ENCODE measurements around the gene CHD9.
"Not testable (repeated sequence)": the region's sequence is repeated elsewhere in the genome, so short reads cannot be mapped to it uniquely, and the experiment has no call there.

The CHD9 gene

GRCh38 chr16:53261276-53261675, 206.5 kb downstream of the CHD9 start:
- no peak overlapping the region for H3K4me2 ChIP-seq (ENCODE audit: low read depth, low read length, poor library complexity, severe bottlenecking)
- H3K4me1 ChIP-seq (ENCODE audit: insufficient read depth, low read length, poor library complexity, severe bottlenecking), result no peaks in the 10 kb centered on the region
- H3F3A ChIP-seq (ENCODE audit: low read depth), result no peaks in the 10 kb centered on the region
- H3K9me3 ChIP-seq (ENCODE audit: insufficient read depth, low read depth, low read length), result no peaks in the 10 kb centered on the region
- H3K4me3 ChIP-seq (ENCODE audit: low read length, poor library complexity, severe bottlenecking), result no peak overlapping the region
- no peaks in the 10 kb centered on the region for H4K20me1 ChIP-seq (ENCODE audit: insufficient read depth, low read length, poor library complexity, severe bottlenecking)
- no peaks in the 10 kb centered on the region for H3K9me2 ChIP-seq (replicated peaks; ENCODE audit: low read depth, low read length)
- no peak overlapping the region for H3K9ac ChIP-seq (ENCODE audit: low read depth, low read length, poor library complexity, severe bottlenecking)
- TF ChIP-seq, protein P1, sequence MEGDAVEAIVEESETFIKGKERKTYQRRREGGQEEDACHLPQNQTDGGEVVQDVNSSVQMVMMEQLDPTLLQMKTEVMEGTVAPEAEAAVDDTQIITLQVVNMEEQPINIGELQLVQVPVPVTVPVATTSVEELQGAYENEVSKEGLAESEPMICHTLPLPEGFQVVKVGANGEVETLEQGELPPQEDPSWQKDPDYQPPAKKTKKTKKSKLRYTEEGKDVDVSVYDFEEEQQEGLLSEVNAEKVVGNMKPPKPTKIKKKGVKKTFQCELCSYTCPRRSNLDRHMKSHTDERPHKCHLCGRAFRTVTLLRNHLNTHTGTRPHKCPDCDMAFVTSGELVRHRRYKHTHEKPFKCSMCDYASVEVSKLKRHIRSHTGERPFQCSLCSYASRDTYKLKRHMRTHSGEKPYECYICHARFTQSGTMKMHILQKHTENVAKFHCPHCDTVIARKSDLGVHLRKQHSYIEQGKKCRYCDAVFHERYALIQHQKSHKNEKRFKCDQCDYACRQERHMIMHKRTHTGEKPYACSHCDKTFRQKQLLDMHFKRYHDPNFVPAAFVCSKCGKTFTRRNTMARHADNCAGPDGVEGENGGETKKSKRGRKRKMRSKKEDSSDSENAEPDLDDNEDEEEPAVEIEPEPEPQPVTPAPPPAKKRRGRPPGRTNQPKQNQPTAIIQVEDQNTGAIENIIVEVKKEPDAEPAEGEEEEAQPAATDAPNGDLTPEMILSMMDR (conservative IDR thresholded peaks at IDR 0.05; ENCODE audit: low read length), result no peak
- no peak for TF ChIP-seq EZH2phosphoT487 (IDR thresholded peaks at IDR 0.05; ENCODE audit: borderline replicate concordance)
- H3K79me2 ChIP-seq (ENCODE audit: insufficient read depth, low read length), result no peaks in the 10 kb centered on the region
- H2AFZ ChIP-seq (ENCODE audit: low read length), result no peak overlapping the region
- H3K27me3 ChIP-seq (ENCODE audit: insufficient read depth, low read length, poor library complexity, severe bottlenecking), result no peaks in the 10 kb centered on the region
- H3K36me3 ChIP-seq (ENCODE audit: insufficient read depth, low read length), result peaks cover 78% of the 10 kb centered on the region

DNA sequence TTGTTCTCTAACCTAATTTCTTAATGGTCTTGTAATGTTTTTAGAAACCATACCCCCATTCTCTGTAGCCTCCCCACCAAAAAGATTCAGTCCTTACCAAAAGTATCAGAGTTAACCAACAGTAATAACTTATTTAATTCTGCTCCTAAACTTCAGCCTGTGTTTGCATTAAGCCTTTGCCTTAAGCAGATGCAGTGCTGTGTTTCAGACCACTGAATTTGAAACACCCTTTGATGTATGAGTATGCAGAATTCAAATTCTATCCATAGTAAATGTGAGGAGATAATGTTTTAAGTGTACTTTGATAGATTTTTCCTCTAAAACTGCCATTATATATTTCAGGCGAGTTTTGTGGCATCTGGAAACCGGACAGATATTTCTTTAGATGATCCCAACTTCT, 207.9 kb downstream of the CHD9 start:
- no peak for TF ChIP-seq EZH2phosphoT487 (IDR thresholded peaks at IDR 0.05; ENCODE audit: borderline replicate concordance)
- TF ChIP-seq, protein P1 (conservative IDR thresholded peaks at IDR 0.05; ENCODE audit: low read length), result no peak
- Histone ChIP-seq H3K4me3 (ENCODE audit: low read length, poor library complexity, severe bottlenecking) (no peak overlapping the region), H3K9ac (ENCODE audit: low read depth, low read length, poor library complexity, severe bottlenecking) (no peak overlapping the region), H3K36me3 (ENCODE audit: insufficient read depth, low read length) (peaks cover 77% of the 10 kb centered on the region), H3K27me3 (ENCODE audit: insufficient read depth, low read length, poor library complexity, severe bottlenecking) (no peaks in the 10 kb centered on the region), H3K4me2 (ENCODE audit: low read depth, low read length, poor library complexity, severe bottlenecking) (no peak overlapping the region), H3F3A (ENCODE audit: low read depth) (no peaks in the 10 kb centered on the region), H4K20me1 (ENCODE audit: insufficient read depth, low read length, poor library complexity, severe bottlenecking) (no peaks in the 10 kb centered on the region), H3K4me1 (ENCODE audit: insufficient read depth, low read length, poor library complexity, severe bottlenecking) (no peaks in the 10 kb centered on the region), H3K9me2 (replicated peaks; ENCODE audit: low read depth, low read length) (no peaks in the 10 kb centered on the region), H3K9me3 (ENCODE audit: insufficient read depth, low read depth, low read length) (no peaks in the 10 kb centered on the region), H3K79me2 (ENCODE audit: insufficient read depth, low read length) (no peaks in the 10 kb centered on the region), H2AFZ (ENCODE audit: low read length) (no peak overlapping the region)

GRCh38 chr16:53266156-53266555, 211.4 kb downstream of the CHD9 start:
- no peak overlapping the region for H3K4me3 ChIP-seq (ENCODE audit: low read length, poor library complexity, severe bottlenecking)
- no peaks in the 10 kb centered on the region for H4K20me1 ChIP-seq (ENCODE audit: insufficient read depth, low read length, poor library complexity, severe bottlenecking)
- no peak for TF ChIP-seq EZH2phosphoT487 (IDR thresholded peaks at IDR 0.05; ENCODE audit: borderline replicate concordance)
- TF ChIP-seq, protein P1 (conservative IDR thresholded peaks at IDR 0.05; ENCODE audit: low read length), result no peak
- no peaks in the 10 kb centered on the region for H3F3A ChIP-seq (ENCODE audit: low read depth)
- peaks cover 80% of the 10 kb centered on the region for H3K36me3 ChIP-seq (ENCODE audit: insufficient read depth, low read length)
- no peak overlapping the region for H3K9ac ChIP-seq (ENCODE audit: low read depth, low read length, poor library complexity, severe bottlenecking)
- no peaks in the 10 kb centered on the region for H3K4me1 ChIP-seq (ENCODE audit: insufficient read depth, low read length, poor library complexity, severe bottlenecking)
- H2AFZ ChIP-seq (ENCODE audit: low read length), result no peak overlapping the region
- no peaks in the 10 kb centered on the region for H3K9me2 ChIP-seq (replicated peaks; ENCODE audit: low read depth, low read length)
- H3K9me3 ChIP-seq (ENCODE audit: insufficient read depth, low read depth, low read length), result no peaks in the 10 kb centered on the region
- no peak overlapping the region for H3K4me2 ChIP-seq (ENCODE audit: low read depth, low read length, poor library complexity, severe bottlenecking)
- H3K27me3 ChIP-seq (ENCODE audit: insufficient read depth, low read length, poor library complexity, severe bottlenecking), result no peaks in the 10 kb centered on the region
- H3K79me2 ChIP-seq (ENCODE audit: insufficient read depth, low read length), result no peaks in the 10 kb centered on the region

- H3K9me3 ChIP-seq (ENCODE audit: insufficient read depth, low read depth, low read length); H3K4me2 ChIP-seq (ENCODE audit: low read depth, low read length, poor library complexity, severe bottlenecking); H3F3A ChIP-seq (ENCODE audit: low read depth); H3K79me2 ChIP-seq (ENCODE audit: insufficient read depth, low read length); H4K20me1 ChIP-seq (ENCODE audit: insufficient read depth, low read length, poor library complexity, severe bottlenecking); H3K4me3 ChIP-seq (ENCODE audit: low read length, poor library complexity, severe bottlenecking); H3K4me1 ChIP-seq (ENCODE audit: insufficient read depth, low read length, poor library complexity, severe bottlenecking); H2AFZ ChIP-seq (ENCODE audit: low read length); H3K27me3 ChIP-seq (ENCODE audit: insufficient read depth, low read length, poor library complexity, severe bottlenecking); H3K9ac ChIP-seq (ENCODE audit: low read depth, low read length, poor library complexity, severe bottlenecking); H3K9me2 ChIP-seq (replicated peaks; ENCODE audit: low read depth, low read length): not testable (repeated sequence)
- peaks cover 75% of the 10 kb centered on the region for H3K36me3 ChIP-seq (ENCODE audit: insufficient read depth, low read length)
Measured at GRCh38 chr16:53278498-53278897, 223.7 kb downstream of the CHD9 start.
